Measurements from ENCODE around the gene SCYGR5.

GRCh38 chr2:227625420-227625819, 41.2 kb upstream of the SCYGR5 start:
- no peak for TF ChIP-seq CTCF (IDR thresholded peaks at IDR 0.05)
- TF ChIP-seq POLR2A (IDR thresholded peaks at IDR 0.05), result no peak

All from lower leg skin (tissue), 3 donors.